Esophagus muscularis mucosa (tissue), 4 donors: ENCODE results near the gene ZNF804B.

Experiments
- CTCF ChIP-seq, 3 experiments: fragments of 200-600 bp in 2 of 3; fragments of 450-650 bp in 1 of 3; sonication (generic) in 2 of 3; IDR thresholded peaks; one replicate each; pipeline ENCODE4 v1.5.1; 2017 to 2019; ENCODE audit warnings: antibody characterized with exemption in 3 of 3, mild to moderate bottlenecking in 2 of 3, moderate library complexity in 1 of 3
- EP300 ChIP-seq: sonication (generic); formaldehyde crosslinking; IDR thresholded peaks from one replicate; pipeline ENCODE4 v1.6.1; 2017; ENCODE audit warnings: antibody characterized with exemption
- POLR2A ChIP-seq: fragments of 450-650 bp; IDR thresholded peaks from one replicate; pipeline ENCODE4 v1.6.1; 2017; ENCODE audit warnings: antibody characterized with exemption, moderate library complexity, mild to moderate bottlenecking, low read depth
- POLR2AphosphoS5 ChIP-seq, 2 donors: sonication (generic); formaldehyde crosslinking; IDR thresholded peaks; one replicate each; pipeline ENCODE4 v1.6.1; 2017; ENCODE audit warnings: antibody characterized with exemption in 2 of 2

- TF ChIP-seq POLR2AphosphoS5 (IDR thresholded peaks at IDR 0.05), result no peak
- no peak for TF ChIP-seq EP300
- no peak for TF ChIP-seq CTCF (IDR thresholded peaks at IDR 0.05)
- TF ChIP-seq POLR2A, result no peak
Observed at GRCh38 chr7:89085580-89085979, 326.1 kb downstream of the ZNF804B start.
